ENCODE data around the gene RBM20. TPM values are rescaled to one million over a fixed set of nuclear protein-coding genes. Genes with fewer than 3 reads are reported as not detected.
A peak's percentile ranks its signal among the peaks of the same experiment; 100 is the strongest.

The RBM20 gene
- total RNA-seq, 4 donors from 2014 or later = 0.24 to 3.5 (median 1.8) TPM

GRCh38 chr10:110730345-110731050 is 86.4 kb downstream of the RBM20 start:
- TF ChIP-seq, protein P1, sequence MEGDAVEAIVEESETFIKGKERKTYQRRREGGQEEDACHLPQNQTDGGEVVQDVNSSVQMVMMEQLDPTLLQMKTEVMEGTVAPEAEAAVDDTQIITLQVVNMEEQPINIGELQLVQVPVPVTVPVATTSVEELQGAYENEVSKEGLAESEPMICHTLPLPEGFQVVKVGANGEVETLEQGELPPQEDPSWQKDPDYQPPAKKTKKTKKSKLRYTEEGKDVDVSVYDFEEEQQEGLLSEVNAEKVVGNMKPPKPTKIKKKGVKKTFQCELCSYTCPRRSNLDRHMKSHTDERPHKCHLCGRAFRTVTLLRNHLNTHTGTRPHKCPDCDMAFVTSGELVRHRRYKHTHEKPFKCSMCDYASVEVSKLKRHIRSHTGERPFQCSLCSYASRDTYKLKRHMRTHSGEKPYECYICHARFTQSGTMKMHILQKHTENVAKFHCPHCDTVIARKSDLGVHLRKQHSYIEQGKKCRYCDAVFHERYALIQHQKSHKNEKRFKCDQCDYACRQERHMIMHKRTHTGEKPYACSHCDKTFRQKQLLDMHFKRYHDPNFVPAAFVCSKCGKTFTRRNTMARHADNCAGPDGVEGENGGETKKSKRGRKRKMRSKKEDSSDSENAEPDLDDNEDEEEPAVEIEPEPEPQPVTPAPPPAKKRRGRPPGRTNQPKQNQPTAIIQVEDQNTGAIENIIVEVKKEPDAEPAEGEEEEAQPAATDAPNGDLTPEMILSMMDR (IDR thresholded peaks at IDR 0.05) = no peak
- no peak for ATAC-seq (ENCODE audit: low FRiP score)

GRCh38 chr10:110733218-110733952 is 89.2 kb downstream of the RBM20 start:
- TF ChIP-seq, protein P1 (IDR thresholded peaks at IDR 0.05) = no peak
- ATAC-seq (ENCODE audit: low FRiP score) = peak; percentile 72
- DNase-seq (ENCODE audit: low spot score) = no peak

More at GRCh38 chr10:110730345-110731050, 86.4 kb downstream of the RBM20 start:
- DNase-seq (ENCODE audit: low spot score) = no peak

DNA sequence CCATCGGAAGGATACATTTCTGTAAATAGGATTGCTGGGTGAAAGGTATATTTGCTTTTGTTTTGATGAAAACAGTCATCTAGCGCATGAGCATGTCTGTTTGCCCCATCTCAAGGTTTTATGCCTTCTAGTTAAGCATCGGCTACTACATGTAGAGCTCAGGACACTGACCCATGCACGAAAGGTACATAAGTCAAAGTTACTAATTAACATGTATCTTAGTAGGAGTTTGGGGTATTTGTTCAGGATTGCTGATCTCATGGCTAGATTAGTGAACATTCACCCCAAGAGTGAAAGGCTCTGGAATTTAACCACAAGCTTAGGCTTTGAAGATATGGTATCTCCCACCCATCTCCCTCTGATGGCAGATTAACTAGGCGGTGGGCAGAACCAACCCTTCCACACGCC is 91.5 kb downstream of the RBM20 start:
- DNase-seq (ENCODE audit: low spot score) (no peak), ATAC-seq (ENCODE audit: low FRiP score) (no peak)
- TF ChIP-seq, protein P1 (IDR thresholded peaks at IDR 0.05) = no peak

DNA sequence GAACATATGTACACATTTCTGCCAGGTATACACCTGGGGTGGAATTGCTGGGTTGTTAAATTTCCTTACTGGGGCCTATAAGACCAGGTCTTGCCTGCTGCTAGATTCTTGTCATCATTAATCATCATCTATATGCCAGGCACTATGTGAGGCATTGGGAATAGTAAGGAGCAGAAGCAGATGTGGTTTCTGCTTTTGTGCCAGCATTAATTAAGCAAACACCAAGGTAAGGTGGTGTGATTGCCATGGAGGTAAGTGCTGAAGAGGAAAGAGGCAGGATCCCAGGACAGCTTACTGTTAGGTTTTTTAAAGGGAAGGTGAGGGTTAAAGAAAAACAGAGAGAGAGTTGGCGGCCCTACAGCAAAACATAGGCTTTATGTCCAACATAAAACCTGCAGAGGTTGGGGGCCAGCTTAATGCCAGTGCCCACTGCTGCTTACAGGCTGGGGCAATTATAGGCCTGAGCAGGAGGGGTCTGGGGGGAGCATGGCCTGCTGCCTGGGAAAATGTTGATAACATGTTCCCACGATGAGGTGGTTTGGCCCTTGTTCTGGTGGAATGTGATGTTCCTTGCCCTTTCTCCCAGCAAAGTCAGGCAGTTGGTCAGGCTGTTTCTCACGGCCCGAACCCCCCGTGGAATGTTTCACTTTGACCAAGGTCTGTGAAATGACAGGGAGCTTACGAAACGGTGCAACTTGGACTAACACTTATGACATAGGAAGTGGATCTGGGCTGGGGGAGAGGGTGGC is 93.9 kb downstream of the RBM20 start:
- TF ChIP-seq, protein P1 (IDR thresholded peaks at IDR 0.05) = no peak
- DNase-seq (ENCODE audit: low spot score) (no peak), ATAC-seq (ENCODE audit: low FRiP score) (no peak)

DNA sequence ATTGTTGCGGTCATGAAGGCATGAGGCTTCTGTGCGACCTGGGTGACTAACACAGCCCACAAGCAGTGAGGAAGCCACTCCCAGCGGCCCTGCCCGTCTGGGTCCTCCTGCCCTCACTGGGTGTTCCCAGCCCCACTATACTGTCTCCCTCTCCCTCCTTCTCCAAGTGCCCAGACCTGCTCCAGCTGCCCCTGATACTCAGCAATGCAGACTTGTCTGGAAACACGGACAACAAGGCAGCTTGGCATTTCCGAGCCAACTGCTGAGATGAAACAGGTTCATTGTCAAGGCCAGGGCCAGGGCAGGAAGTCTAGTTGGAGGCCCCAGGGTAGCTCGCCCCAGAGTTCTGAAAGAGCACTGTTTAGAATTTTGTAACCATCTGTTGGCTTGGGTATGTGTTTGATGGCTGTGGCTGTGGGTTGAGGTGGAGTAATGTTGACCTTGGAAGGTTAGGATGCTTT is 95.7 kb downstream of the RBM20 start:
- ATAC-seq (ENCODE audit: low FRiP score) = no peak
- DNase-seq (ENCODE audit: low spot score) = no peak
- TF ChIP-seq, protein P1 (IDR thresholded peaks at IDR 0.05) = no peak

GRCh38 chr10:110742801-110743200 is 98.7 kb downstream of the RBM20 start:
- TF ChIP-seq, protein P1 (IDR thresholded peaks at IDR 0.05) = no peak
- DNase-seq (ENCODE audit: low spot score) = no peak
- ATAC-seq (ENCODE audit: low FRiP score) = no peak
